ENCODE measurements around the gene NRAP.

DNA sequence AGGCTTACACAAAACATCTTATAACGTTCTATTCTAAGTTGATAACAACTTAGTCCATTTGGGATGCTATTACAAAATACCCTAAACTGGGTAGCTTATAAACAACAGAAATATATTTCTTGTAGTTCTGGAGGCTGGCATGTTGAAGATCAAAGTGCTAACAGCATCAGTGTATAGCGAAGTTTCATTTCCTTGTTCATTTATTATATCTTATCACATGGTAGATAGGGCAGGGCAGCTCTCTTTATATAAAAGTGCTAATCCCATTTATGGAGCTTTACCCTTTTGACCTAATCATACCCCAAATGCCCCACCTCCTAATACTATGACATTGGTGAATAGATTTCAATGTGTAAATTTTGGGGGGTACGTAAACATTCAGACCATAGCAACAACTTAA lies 22.2 kb upstream of the NRAP start:
- no peak for TF ChIP-seq EZH2 (IDR thresholded peaks at IDR 0.05; ENCODE audit: borderline replicate concordance, low read length)
- TF ChIP-seq, protein P1, sequence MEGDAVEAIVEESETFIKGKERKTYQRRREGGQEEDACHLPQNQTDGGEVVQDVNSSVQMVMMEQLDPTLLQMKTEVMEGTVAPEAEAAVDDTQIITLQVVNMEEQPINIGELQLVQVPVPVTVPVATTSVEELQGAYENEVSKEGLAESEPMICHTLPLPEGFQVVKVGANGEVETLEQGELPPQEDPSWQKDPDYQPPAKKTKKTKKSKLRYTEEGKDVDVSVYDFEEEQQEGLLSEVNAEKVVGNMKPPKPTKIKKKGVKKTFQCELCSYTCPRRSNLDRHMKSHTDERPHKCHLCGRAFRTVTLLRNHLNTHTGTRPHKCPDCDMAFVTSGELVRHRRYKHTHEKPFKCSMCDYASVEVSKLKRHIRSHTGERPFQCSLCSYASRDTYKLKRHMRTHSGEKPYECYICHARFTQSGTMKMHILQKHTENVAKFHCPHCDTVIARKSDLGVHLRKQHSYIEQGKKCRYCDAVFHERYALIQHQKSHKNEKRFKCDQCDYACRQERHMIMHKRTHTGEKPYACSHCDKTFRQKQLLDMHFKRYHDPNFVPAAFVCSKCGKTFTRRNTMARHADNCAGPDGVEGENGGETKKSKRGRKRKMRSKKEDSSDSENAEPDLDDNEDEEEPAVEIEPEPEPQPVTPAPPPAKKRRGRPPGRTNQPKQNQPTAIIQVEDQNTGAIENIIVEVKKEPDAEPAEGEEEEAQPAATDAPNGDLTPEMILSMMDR (conservative IDR thresholded peaks at IDR 0.05 in 1 of 2, IDR thresholded peaks at IDR 0.05 in 1 of 2; ENCODE audit: extremely low read depth in 1 of 2, insufficient read depth in 1 of 2, low read depth in 1 of 2, low read length in 2 of 2) = no peak
